Transverse colon (tissue), 4 donors: ENCODE measurements around the gene SLC1A1. TPM values are rescaled to one million over a fixed set of nuclear protein-coding genes. Genes with fewer than 3 reads are reported as not detected.

Experiments used
- DNase-seq: peaks from one replicate; pipeline ENCODE4 v3.0.0-alpha.2; 2019
- H3K27ac ChIP-seq, 4 donors: fragments of 200-600 bp; sonication (generic); 2 replicates each; pipeline ENCODE4 v1.5.1; 2016 to 2018; ENCODE audit warnings: inconsistent platforms in 4 of 4
- H3K27me3 ChIP-seq: fragments of 200-600 bp; sonication (generic); 2 replicates; pipeline ENCODE4 v1.5.1; 2017; ENCODE audit warnings: inconsistent platforms
- H3K36me3 ChIP-seq, 4 donors: fragments of 200-600 bp; sonication (generic); 2 replicates each; pipeline ENCODE4 v1.5.1; 2017 to 2019; ENCODE audit warnings: inconsistent platforms in 4 of 4
- H3K4me1 ChIP-seq, 4 donors: fragments of 200-600 bp; sonication (generic); 2 replicates each; pipeline ENCODE4 v1.5.1; 2017 to 2020; ENCODE audit warnings: inconsistent platforms in 4 of 4
- H3K4me3 ChIP-seq, 4 donors: fragments of 200-600 bp; sonication (generic); 1 replicate in 1 of 4; 2 replicates in 3 of 4; pipeline versions ENCODE4 v1.5.1 to v1.6.1; 2017 to 2019; ENCODE audit warnings: inconsistent platforms in 4 of 4
- H3K9me3 ChIP-seq, 2 donors: fragments of 200-600 bp; sonication (generic); 2 replicates each; pipeline ENCODE4 v1.5.1; 2017 to 2019; ENCODE audit warnings: inconsistent platforms in 2 of 2
- CTCF ChIP-seq, 5 experiments: fragments of 200-600 bp in 3 of 5; fragments of 450-650 bp in 2 of 5; sonication (generic) in 3 of 5; IDR thresholded peaks; 1 replicate in 2 of 5; 2 replicates in 3 of 5; pipeline ENCODE4 v1.5.1; 2016 to 2017; ENCODE audit warnings: antibody characterized with exemption in 5 of 5, inconsistent platforms in 3 of 5, mild to moderate bottlenecking in 2 of 5, moderate library complexity in 1 of 5
- EP300 ChIP-seq: sonication (generic); formaldehyde crosslinking; IDR thresholded peaks from one replicate; pipeline ENCODE4 v1.6.1; 2017; ENCODE audit warnings: antibody characterized with exemption, low read depth
- POLR2A ChIP-seq: fragments of 450-650 bp; IDR thresholded peaks from one replicate; pipeline ENCODE4 v1.6.1; 2016; ENCODE audit warnings: antibody characterized with exemption, mild to moderate bottlenecking, moderate library complexity
- POLR2AphosphoS5 ChIP-seq, 3 donors: sonication (generic); formaldehyde crosslinking; IDR thresholded peaks; one replicate each; pipeline ENCODE4 v1.6.1; 2016; ENCODE audit warnings: antibody characterized with exemption in 3 of 3
- WGBS, 2 donors: methylation state at CpG; one replicate each; pipeline ENCODE4 v1.1.5; 2018; ENCODE audit warnings: low coverage in 1 of 2; 5-methylcytosine and 5-hydroxymethylcytosine counted together
- in situ Hi-C, 4 donors: fragments of 200-750 bp; cut with MboI; loops; one replicate each; pipeline versions ENCODE4 v1.15.0 to v1.15.1; 2017; ENCODE audit warnings: low sequenced_read_pairs in 3 of 4, low pct_ligation_motif_present in 1 of 4, low pct_unique_long_range_greater_than_20kb in 1 of 4
- intact Hi-C: fragments of 100-400 bp; cut with DNase I; formaldehyde crosslinking; loops from one replicate; pipeline ENCODE4 v1.15.1; 2023; ENCODE audit warnings: low total_unique reads
- total RNA-seq, 4 donors: library from RNA; depleted of rRNA; stranded (reverse); fragments of >200 nt; gene quantifications; one replicate each; pipeline ENCODE4 v1.1.0, GENCODE V29; 2016

SLC1A1 gene
- total RNA-seq, 4 donors from 2014 or later: 0.80 to 63.2 (median 28.7) TPM

DNA sequence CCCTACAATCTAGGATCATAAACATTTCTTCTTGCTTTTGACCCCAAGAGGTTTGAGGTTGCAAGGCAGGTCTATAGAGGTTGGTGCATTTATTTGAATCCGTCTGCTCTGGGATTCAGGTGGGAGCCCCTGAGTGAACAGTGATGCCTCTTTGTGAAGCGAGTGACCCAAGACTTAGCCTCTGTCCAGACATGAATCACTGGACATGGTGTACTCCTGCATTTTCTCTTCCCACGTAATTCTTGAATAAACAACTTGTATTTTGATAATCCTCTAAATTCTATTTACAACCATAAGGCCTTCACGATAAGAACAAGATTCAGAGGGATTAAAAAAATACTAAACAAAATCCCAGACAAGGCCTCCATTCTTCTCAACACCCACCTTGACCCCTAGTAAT, 104.3 kb downstream of the SLC1A1 start:
- TF ChIP-seq EP300 (no peak), CTCF (IDR thresholded peaks at IDR 0.05) (no peak), POLR2AphosphoS5 (IDR thresholded peaks at IDR 0.05) (no peak), POLR2A (no peak)
- 87 to 90% methylated on average over 4 of the region's 4 CpGs for WGBS, 2 donors
- Histone ChIP-seq H3K4me3 (no peak overlapping the region), H3K36me3 (no peaks in the 10 kb centered on the region), H3K4me1 (peaks cover 0 to 20% (median 0%) of the 10 kb centered on the region in 4 donors), H3K27ac (no peak overlapping the region), H3K9me3 (no peaks in the 10 kb centered on the region), H3K27me3 (no peaks in the 10 kb centered on the region)
- in situ Hi-C loops (no loop called here), intact Hi-C loops (no loop called here)
- no peak for DNase-seq

GRCh38 chr9:4594994-4595393, 104.7 kb downstream of the SLC1A1 start:
- H3K27ac ChIP-seq: peak overlapping the region in 1 of 4 donors; percentile 44

DNA sequence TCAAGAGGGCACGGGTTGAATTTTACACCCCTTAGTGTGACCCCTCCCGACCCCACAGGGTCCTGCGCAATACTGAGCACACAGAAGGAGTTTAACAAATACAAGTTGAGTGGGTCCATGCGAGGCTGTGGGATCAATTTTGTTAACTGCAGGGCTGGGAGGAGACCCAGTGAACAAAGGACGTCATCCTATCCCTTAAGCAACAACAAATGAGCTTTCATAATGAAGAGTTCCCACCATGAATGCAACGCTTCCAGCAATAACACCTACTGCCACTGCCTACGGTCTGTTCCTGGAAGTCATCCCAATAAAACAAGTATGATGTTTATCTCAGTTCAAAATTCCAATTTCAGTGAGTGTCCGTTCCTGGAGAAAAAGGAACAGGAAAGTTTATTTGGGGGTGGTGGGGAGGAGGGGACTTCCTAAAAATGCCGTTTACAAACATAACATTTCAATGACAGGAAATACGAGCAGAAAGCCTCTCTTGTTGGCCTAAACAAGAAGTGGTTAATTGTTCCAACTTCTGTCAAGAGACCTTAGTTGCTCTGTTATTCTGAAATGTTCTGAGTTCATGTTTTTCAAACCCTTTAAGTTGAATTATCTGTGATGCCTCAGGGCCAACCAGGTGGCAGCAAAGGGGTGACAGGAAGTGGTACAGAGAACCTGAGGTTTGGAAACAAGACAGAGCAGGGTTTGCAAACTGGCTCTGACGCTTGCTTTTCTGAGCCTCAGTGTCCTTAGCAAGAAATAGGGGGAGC, 106.1 kb downstream of the SLC1A1 start:
- peak overlapping the region in 3 of 4 donors; percentile 34 to 44 (median 40) for H3K27ac ChIP-seq
- H3K4me3 ChIP-seq: no peak overlapping the region
- TF ChIP-seq POLR2AphosphoS5 (IDR thresholded peaks at IDR 0.05) (peak in 2 of 3 donors; percentile 14 to 50), POLR2A (no peak), EP300 (peak; percentile 17), CTCF (IDR thresholded peaks at IDR 0.05) (no peak)
- WGBS, 2 donors: 61 to 71% methylated on average over 6 to 11 of the region's 11 CpGs
- no peaks in the 10 kb centered on the region for H3K9me3 ChIP-seq
- peak; percentile 11 for DNase-seq
- H3K36me3 ChIP-seq: no peaks in the 10 kb centered on the region
- in situ Hi-C loops: no loop called here
- intact Hi-C loops: no loop called here
- H3K27me3 ChIP-seq: no peaks in the 10 kb centered on the region
- peaks cover 0 to 9% (median 0%) of the 10 kb centered on the region in 4 donors for H3K4me1 ChIP-seq

More at GRCh38 chr9:4594994-4595393, 104.7 kb downstream of the SLC1A1 start:
- Histone ChIP-seq H3K27me3 (no peaks in the 10 kb centered on the region), H3K4me1 (peaks cover 0 to 20% (median 0%) of the 10 kb centered on the region in 4 donors), H3K36me3 (no peaks in the 10 kb centered on the region), H3K9me3 (no peaks in the 10 kb centered on the region), H3K4me3 (no peak overlapping the region)
- no peak for DNase-seq
- in situ Hi-C loops: no loop called here
- intact Hi-C loops: no loop called here
- 73 to 78% methylated on average over 2 of the region's 2 CpGs for WGBS, 2 donors
- TF ChIP-seq EP300 (no peak), POLR2A (no peak), POLR2AphosphoS5 (IDR thresholded peaks at IDR 0.05) (no peak), CTCF (IDR thresholded peaks at IDR 0.05) (no peak)

DNA sequence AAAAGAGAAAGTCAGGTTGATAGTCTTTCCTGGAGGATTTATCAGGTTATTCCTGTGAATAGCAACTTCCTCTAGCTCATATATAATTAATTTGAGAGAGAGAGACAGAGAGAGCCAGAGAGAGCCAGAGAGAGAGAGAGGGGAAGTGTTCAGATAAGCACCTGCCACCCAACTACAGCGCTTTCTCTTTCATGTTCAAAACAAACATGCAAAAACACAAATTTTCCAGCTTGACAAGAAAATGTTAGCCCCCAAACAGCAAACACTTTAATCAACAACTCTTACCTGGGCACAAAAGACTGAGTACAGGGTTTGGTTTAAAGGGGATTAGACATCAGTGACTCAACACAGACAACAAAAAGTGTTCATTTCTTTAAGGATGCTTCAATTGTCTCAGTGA, 110.1 kb downstream of the SLC1A1 start:
- TF ChIP-seq CTCF (IDR thresholded peaks at IDR 0.05): no peak
- no peak for TF ChIP-seq POLR2AphosphoS5 (IDR thresholded peaks at IDR 0.05)
- TF ChIP-seq EP300: no peak
- no peak for TF ChIP-seq POLR2A
- Histone ChIP-seq H3K4me1 (peaks cover 0 to 6% (median 0%) of the 10 kb centered on the region in 4 donors), H3K9me3 (no peaks in the 10 kb centered on the region), H3K27me3 (no peaks in the 10 kb centered on the region), H3K36me3 (no peaks in the 10 kb centered on the region), H3K4me3 (no peak overlapping the region), H3K27ac (no peak overlapping the region)
- no peak for DNase-seq
- intact Hi-C loops: no loop called here
- in situ Hi-C loops: no loop called here
- WGBS, 2 donors: 94% methylated on average over 1 of the region's 1 CpG; no CpG with 5 or more reads in 1 of the 2 donors
